ENCODE results near the gene SCAP. TPM values are rescaled to one million over a fixed set of nuclear protein-coding genes. Genes with fewer than 3 reads are reported as not detected.

SCAP gene
- total and polyA plus RNA-seq, 2 of the 13 experiments (the other 11 are each of a cell fraction or from before 2014, with no cell fraction given) = 40.4 to 53.3 TPM

- no peak for TF ChIP-seq MAZ (IDR thresholded peaks at IDR 0.05; ENCODE audit: borderline replicate concordance, low read depth, low read length)
- no peak for TF ChIP-seq MAZ (CRISPR knock-in tag; IDR thresholded peaks at IDR 0.05; ENCODE audit: low read depth)
- peak; percentile 76 for TF ChIP-seq CTCF (CRISPR knock-in tag; IDR thresholded peaks at IDR 0.05)
- no peak for TF ChIP-seq GMEB1 (CRISPR knock-in tag; IDR thresholded peaks at IDR 0.05; ENCODE audit: borderline replicate concordance)
- no peak for TF ChIP-seq SOX6 (IDR thresholded peaks at IDR 0.05)
- peak; percentile 66 for TF ChIP-seq SOX6 (CRISPR knock-in tag; IDR thresholded peaks at IDR 0.05)
- no peak for TF ChIP-seq ZNF747 (CRISPR knock-in tag; IDR thresholded peaks at IDR 0.05; ENCODE audit: borderline replicate concordance)
- TF ChIP-seq ZNF260 (CRISPR knock-in tag; IDR thresholded peaks at IDR 0.05; ENCODE audit: borderline replicate concordance, low read depth) = no peak
- no peak for TF ChIP-seq DPF2 (CRISPR knock-in tag; IDR thresholded peaks at IDR 0.05; ENCODE audit: borderline replicate concordance, low read depth)
- peak; percentile 34; the same call in 1 of the 2 replicates for TF ChIP-seq RXRB (CRISPR knock-in tag; IDR thresholded peaks at IDR 0.05; ENCODE audit: borderline replicate concordance)
- no peak for TF ChIP-seq STAT5B (CRISPR knock-in tag; IDR thresholded peaks at IDR 0.05)
- TF ChIP-seq NR2F1 (CRISPR knock-in tag; IDR thresholded peaks at IDR 0.05) = peak in 1 of 2 experiments; percentile 18; a peak in 1 of 4 replicates
- no peak for TF ChIP-seq NFKBIZ (CRISPR knock-in tag; IDR thresholded peaks at IDR 0.05)
- TF ChIP-seq SMC3 (IDR thresholded peaks at IDR 0.05; ENCODE audit: low read length) = peak; percentile 87
- no peak for TF ChIP-seq MTF1 (CRISPR knock-in tag; IDR thresholded peaks at IDR 0.05)
- no peak for TF ChIP-seq SUZ12 (IDR thresholded peaks at IDR 0.05; ENCODE audit: low read depth, low read length)
- TF ChIP-seq ZNF570 (CRISPR knock-in tag; IDR thresholded peaks at IDR 0.05; ENCODE audit: borderline replicate concordance) = no peak
- TF ChIP-seq GATAD2A (CRISPR knock-in tag; IDR thresholded peaks at IDR 0.05) = peak; percentile 35; the same call in 1 of the 2 replicates
- TF ChIP-seq ARID5B (CRISPR knock-in tag; IDR thresholded peaks at IDR 0.05) = 0 out of 2 replicates have a peak, but pooled peaks have one; percentile 26
- peak; percentile 40; the same call in 1 of the 2 replicates for TF ChIP-seq HNF4A (CRISPR knock-in tag; IDR thresholded peaks at IDR 0.05)
- no peak for TF ChIP-seq ZBTB34 (CRISPR knock-in tag; IDR thresholded peaks at IDR 0.05)
Observed at GRCh38 chr3:47440131-47440530, 35.6 kb downstream of the SCAP start (continued).

Measured in HepG2 (cell line).